IPS DF 19.7 (cell line): ENCODE measurements around the gene MAPK14.
"Not testable (repeated sequence)": the region's sequence is repeated elsewhere in the genome, so short reads cannot be mapped to it uniquely, and the experiment has no call there.

ENCODE experiments used
- DNase-seq: peaks from one replicate; pipeline ENCODE4 v3.0.0-alpha.2; 2013; ENCODE audit warnings: low read depth, low spot score

Gene MAPK14

GRCh38 chr6:36027501-36028087, at the start of gene MAPK14:
TSS of gene MAPK14 (plus strand) at chr6:36027808. CDS start at chr6:36028158, 350 bp downstream.
- DNase-seq, result peak; percentile 100

GRCh38 chr6:35980126-35980525, 47.5 kb upstream of the MAPK14 start:
- not testable (repeated sequence) for DNase-seq

GRCh38 chr6:35980991-35981645, 46.5 kb upstream of the MAPK14 start:
- no peak for DNase-seq

GRCh38 chr6:35984701-35985100, 42.9 kb upstream of the MAPK14 start:
- peak; percentile 47 for DNase-seq

GRCh38 chr6:35988047-35988446, 39.6 kb upstream of the MAPK14 start:
- DNase-seq, result not testable (repeated sequence)

- DNase-seq, result peak; percentile 12
Observed at GRCh38 chr6:35993150-35993549, 34.5 kb upstream of the MAPK14 start.

- DNase-seq, result no peak
Observed at GRCh38 chr6:36000451-36000850, 27.2 kb upstream of the MAPK14 start.

GRCh38 chr6:36015666-36016065, 11.9 kb upstream of the MAPK14 start:
- DNase-seq, result no peak

- DNase-seq, result no peak
Observed at GRCh38 chr6:36018339-36018738, 9.3 kb upstream of the MAPK14 start.

- no peak for DNase-seq
Observed at GRCh38 chr6:36019167-36019566, 8.4 kb upstream of the MAPK14 start.

- DNase-seq, result no peak
Observed at GRCh38 chr6:36020154-36020553, 7.5 kb upstream of the MAPK14 start.

GRCh38 chr6:36023996-36024795, 3.4 kb upstream of the MAPK14 start, which contains the start of gene SLC26A8:
TSS of gene SLC26A8 (minus strand) at chr6:36024641. CDS start at chr6:36019707, 4,934 bp downstream.
- DNase-seq, result no peak

- no peak for DNase-seq
Observed at GRCh38 chr6:36025260-36025931, 2.2 kb upstream of the MAPK14 start.

GRCh38 chr6:36025932-36026327, 1.7 kb upstream of the MAPK14 start:
- DNase-seq, result no peak

GRCh38 chr6:36028088-36028876, 674 bp downstream of the MAPK14 start:
- no peak for DNase-seq

- no peak for DNase-seq
Observed at GRCh38 chr6:36028877-36029324, 1.3 kb downstream of the MAPK14 start.

- DNase-seq, result no peak
Observed at GRCh38 chr6:36029464-36029863, 1.9 kb downstream of the MAPK14 start.

GRCh38 chr6:36032261-36032660, 4.7 kb downstream of the MAPK14 start:
- DNase-seq, result no peak

- DNase-seq, result not testable (repeated sequence)
Observed at GRCh38 chr6:36033144-36033543, 5.5 kb downstream of the MAPK14 start.

- no peak for DNase-seq
Observed at GRCh38 chr6:36033935-36034334, 6.3 kb downstream of the MAPK14 start.

GRCh38 chr6:36034441-36034840, 6.8 kb downstream of the MAPK14 start:
- DNase-seq, result no peak
